ENCODE measurements around the gene CLRN2. TPM values are rescaled to one million over a fixed set of nuclear protein-coding genes. Genes with fewer than 3 reads are reported as not detected.

Gene CLRN2
- total RNA-seq, 1 experiment from 2014 or later: not detected

DNA sequence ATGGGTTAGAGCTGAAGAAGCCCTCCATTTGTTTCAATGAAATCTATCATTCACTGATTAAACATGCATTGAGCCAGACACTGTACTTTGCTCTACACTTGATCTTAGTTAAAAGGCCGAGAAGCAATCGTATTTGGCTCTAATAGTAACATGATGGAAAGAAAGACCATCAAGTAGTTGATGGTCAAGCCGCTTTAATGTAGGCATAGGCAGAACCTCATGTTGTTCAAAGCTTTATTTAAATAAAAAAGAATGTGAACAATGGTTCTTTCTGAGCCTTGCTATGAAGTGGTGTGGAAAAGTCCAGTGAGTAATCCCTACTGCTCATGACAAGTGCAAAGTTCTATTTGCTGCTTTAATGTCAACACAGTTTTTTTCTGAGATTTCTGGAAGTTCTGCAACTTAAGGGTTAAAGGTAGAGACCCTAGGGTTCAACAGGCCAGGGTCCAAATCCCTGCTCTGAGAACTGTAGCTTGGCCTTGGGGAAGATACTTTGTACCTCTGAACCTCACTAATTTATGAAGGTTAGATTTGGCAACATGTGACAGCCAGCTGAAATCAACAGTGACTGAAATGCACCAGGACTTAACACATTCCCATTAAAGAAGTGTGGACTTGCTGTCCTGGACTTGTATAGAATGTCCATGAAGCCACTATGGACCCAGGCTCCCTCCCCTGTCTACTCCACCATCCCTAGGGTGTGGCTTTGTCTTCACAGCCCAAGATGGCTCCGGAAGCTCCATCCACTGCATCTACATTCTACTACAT is 44.2 kb downstream of the CLRN2 start:
- Mint-ChIP-seq H3K4me1 (ENCODE audit: low read depth, unreplicated experiment) (peaks cover 11% of the 10 kb centered on the region), H3K27ac (ENCODE audit: unreplicated experiment) (peak overlapping the region; percentile 22), H3K4me3 (ENCODE audit: unreplicated experiment) (no peak overlapping the region), H3K9me3 (ENCODE audit: unreplicated experiment) (no peaks in the 10 kb centered on the region), H3K27me3 (ENCODE audit: insufficient read depth, unreplicated experiment) (no peaks in the 10 kb centered on the region), H3K36me3 (ENCODE audit: insufficient read depth, unreplicated experiment) (no peaks in the 10 kb centered on the region)
- POLR2A ChIA-PET: no interaction called here
- H3K36me3 ChIP-seq (ENCODE audit: control insufficient read depth, insufficient read depth, low read length): no peaks in the 10 kb centered on the region
- H3K9me3 ChIP-seq: no peaks in the 10 kb centered on the region
- no peaks in the 10 kb centered on the region for H3K27me3 ChIP-seq (replicated peaks; ENCODE audit: control insufficient read depth, insufficient read depth, low read length)
- H3K4me1 ChIP-seq: peaks cover 22% of the 10 kb centered on the region
- CTCF ChIA-PET: interaction anchor here (0.7 to 1.5 kb wide), 2 partner anchors 10 to 642 kb away, joined by 3 to 6 read pairs; no protein-coding TSS in a partner anchor
- intact Hi-C loops (cut with micrococcal nuclease; ENCODE audit: unreplicated experiment): loop anchor here (1.0 kb wide), 1 partner anchor 18 kb away; the partner anchor contains the start of gene LAP3
- TF ChIP-seq, protein P1, sequence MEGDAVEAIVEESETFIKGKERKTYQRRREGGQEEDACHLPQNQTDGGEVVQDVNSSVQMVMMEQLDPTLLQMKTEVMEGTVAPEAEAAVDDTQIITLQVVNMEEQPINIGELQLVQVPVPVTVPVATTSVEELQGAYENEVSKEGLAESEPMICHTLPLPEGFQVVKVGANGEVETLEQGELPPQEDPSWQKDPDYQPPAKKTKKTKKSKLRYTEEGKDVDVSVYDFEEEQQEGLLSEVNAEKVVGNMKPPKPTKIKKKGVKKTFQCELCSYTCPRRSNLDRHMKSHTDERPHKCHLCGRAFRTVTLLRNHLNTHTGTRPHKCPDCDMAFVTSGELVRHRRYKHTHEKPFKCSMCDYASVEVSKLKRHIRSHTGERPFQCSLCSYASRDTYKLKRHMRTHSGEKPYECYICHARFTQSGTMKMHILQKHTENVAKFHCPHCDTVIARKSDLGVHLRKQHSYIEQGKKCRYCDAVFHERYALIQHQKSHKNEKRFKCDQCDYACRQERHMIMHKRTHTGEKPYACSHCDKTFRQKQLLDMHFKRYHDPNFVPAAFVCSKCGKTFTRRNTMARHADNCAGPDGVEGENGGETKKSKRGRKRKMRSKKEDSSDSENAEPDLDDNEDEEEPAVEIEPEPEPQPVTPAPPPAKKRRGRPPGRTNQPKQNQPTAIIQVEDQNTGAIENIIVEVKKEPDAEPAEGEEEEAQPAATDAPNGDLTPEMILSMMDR (IDR thresholded peaks at IDR 0.05; ENCODE audit: insufficient read depth in 1 of 2, low read depth in 1 of 2, low read length in 1 of 2, severe bottlenecking in 1 of 2, unreplicated experiment in 1 of 2): no peak
- peak in 1 of 2 experiments; percentile 19 for DNase-seq
- H3K4me3 ChIP-seq (ENCODE audit: low read depth, low read length): no peak overlapping the region
- BruUV-seq (replicated peaks): no TSS peak

- no peaks in the 10 kb centered on the region for H3K36me3 Mint-ChIP-seq (ENCODE audit: insufficient read depth, unreplicated experiment)
- no peaks in the 10 kb centered on the region for H3K9me3 Mint-ChIP-seq (ENCODE audit: unreplicated experiment)
- H3K9me3 ChIP-seq: no peaks in the 10 kb centered on the region
- TF ChIP-seq, protein P1 (IDR thresholded peaks at IDR 0.05; ENCODE audit: insufficient read depth in 1 of 2, low read depth in 1 of 2, low read length in 1 of 2, severe bottlenecking in 1 of 2, unreplicated experiment in 1 of 2): no peak
- H3K27me3 Mint-ChIP-seq (ENCODE audit: insufficient read depth, unreplicated experiment): no peaks in the 10 kb centered on the region
- H3K4me1 ChIP-seq: peaks cover 22% of the 10 kb centered on the region
- ChIA-PET POLR2A (no interaction called here), CTCF (interaction anchor here (0.7 to 1.5 kb wide), 2 partner anchors 10 to 643 kb away, joined by 3 to 6 read pairs; no protein-coding TSS in a partner anchor)
- intact Hi-C loops (cut with micrococcal nuclease; ENCODE audit: unreplicated experiment): loop anchor here (1.0 kb wide), 1 partner anchor 18 kb away; the partner anchor contains the start of gene LAP3
- peaks cover 11% of the 10 kb centered on the region for H3K4me1 Mint-ChIP-seq (ENCODE audit: low read depth, unreplicated experiment)
- no peak for DNase-seq
- H3K4me3 ChIP-seq (ENCODE audit: low read depth, low read length): no peak overlapping the region
- H3K36me3 ChIP-seq (ENCODE audit: control insufficient read depth, insufficient read depth, low read length): no peaks in the 10 kb centered on the region
- no peaks in the 10 kb centered on the region for H3K27me3 ChIP-seq (replicated peaks; ENCODE audit: control insufficient read depth, insufficient read depth, low read length)
- H3K4me3 Mint-ChIP-seq (ENCODE audit: unreplicated experiment): no peak overlapping the region
- BruUV-seq (replicated peaks): no TSS peak
- H3K27ac Mint-ChIP-seq (ENCODE audit: unreplicated experiment): peak overlapping the region; percentile 22
Measured at GRCh38 chr4:17559709-17560048, 44.7 kb downstream of the CLRN2 start.

DNA sequence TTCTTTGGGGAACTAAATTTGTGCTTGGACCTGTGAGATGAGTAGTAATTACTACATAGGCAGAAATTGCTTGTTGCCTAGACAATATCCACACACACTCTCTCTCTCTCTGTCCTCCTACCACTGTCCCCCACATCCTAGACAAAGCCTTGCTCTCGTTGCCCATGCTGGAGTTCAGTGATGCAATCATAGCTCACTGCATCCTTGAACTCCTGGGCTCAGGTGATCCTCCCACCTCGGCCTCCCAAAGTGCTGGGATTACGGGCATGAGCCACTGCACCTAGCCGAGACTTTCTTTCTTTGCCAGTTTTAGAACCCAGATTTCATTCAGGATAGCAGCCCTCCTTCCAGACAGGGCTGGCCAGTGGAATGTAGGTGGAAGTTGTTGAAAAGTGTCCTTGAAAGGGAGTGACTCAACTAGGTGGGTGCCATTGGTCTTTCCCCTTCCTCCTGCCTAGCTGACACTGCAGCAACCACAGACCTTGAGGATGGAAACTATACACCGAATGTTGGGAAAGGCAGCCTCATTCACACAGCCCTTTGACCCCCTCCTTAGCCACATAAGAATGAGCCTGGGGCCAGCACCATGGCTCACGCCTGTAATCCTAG is 45.2 kb downstream of the CLRN2 start:
- BruUV-seq (replicated peaks): no TSS peak
- CTCF ChIA-PET: interaction anchor here (1.5 kb wide), 1 partner anchor 11 kb away, joined by 6 read pairs; no protein-coding TSS in a partner anchor
- intact Hi-C loops (cut with micrococcal nuclease; ENCODE audit: unreplicated experiment): no loop called here
- Histone ChIP-seq H3K36me3 (ENCODE audit: control insufficient read depth, insufficient read depth, low read length) (no peaks in the 10 kb centered on the region), H3K4me3 (ENCODE audit: low read depth, low read length) (no peak overlapping the region), H3K9me3 (no peaks in the 10 kb centered on the region), H3K27me3 (replicated peaks; ENCODE audit: control insufficient read depth, insufficient read depth, low read length) (no peaks in the 10 kb centered on the region), H3K4me1 (peaks cover 22% of the 10 kb centered on the region)
- H3K36me3 Mint-ChIP-seq (ENCODE audit: insufficient read depth, unreplicated experiment): no peaks in the 10 kb centered on the region
- H3K4me3 Mint-ChIP-seq (ENCODE audit: unreplicated experiment): no peak overlapping the region
- no peaks in the 10 kb centered on the region for H3K9me3 Mint-ChIP-seq (ENCODE audit: unreplicated experiment)
- POLR2A ChIA-PET: no interaction called here
- H3K27ac Mint-ChIP-seq (ENCODE audit: unreplicated experiment): no peak overlapping the region
- peaks cover 11% of the 10 kb centered on the region for H3K4me1 Mint-ChIP-seq (ENCODE audit: low read depth, unreplicated experiment)
- H3K27me3 Mint-ChIP-seq (ENCODE audit: insufficient read depth, unreplicated experiment): no peaks in the 10 kb centered on the region
- no peak for DNase-seq
- TF ChIP-seq, protein P1 (IDR thresholded peaks at IDR 0.05; ENCODE audit: insufficient read depth in 1 of 2, low read depth in 1 of 2, low read length in 1 of 2, severe bottlenecking in 1 of 2, unreplicated experiment in 1 of 2): no peak

Measured in Caco-2 (cell line).